Measurements from ENCODE around the gene ABCC5.

GRCh38 chr3:184002469-184002868, 15.2 kb downstream of the ABCC5 start:
- TF ChIP-seq, protein P1, sequence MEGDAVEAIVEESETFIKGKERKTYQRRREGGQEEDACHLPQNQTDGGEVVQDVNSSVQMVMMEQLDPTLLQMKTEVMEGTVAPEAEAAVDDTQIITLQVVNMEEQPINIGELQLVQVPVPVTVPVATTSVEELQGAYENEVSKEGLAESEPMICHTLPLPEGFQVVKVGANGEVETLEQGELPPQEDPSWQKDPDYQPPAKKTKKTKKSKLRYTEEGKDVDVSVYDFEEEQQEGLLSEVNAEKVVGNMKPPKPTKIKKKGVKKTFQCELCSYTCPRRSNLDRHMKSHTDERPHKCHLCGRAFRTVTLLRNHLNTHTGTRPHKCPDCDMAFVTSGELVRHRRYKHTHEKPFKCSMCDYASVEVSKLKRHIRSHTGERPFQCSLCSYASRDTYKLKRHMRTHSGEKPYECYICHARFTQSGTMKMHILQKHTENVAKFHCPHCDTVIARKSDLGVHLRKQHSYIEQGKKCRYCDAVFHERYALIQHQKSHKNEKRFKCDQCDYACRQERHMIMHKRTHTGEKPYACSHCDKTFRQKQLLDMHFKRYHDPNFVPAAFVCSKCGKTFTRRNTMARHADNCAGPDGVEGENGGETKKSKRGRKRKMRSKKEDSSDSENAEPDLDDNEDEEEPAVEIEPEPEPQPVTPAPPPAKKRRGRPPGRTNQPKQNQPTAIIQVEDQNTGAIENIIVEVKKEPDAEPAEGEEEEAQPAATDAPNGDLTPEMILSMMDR (conservative IDR thresholded peaks at IDR 0.05): no peak
- TF ChIP-seq ZFX (IDR thresholded peaks at IDR 0.05): no peak
